KMS-11 (cell line): Measurements from ENCODE around the gene HRC.

Experiments
- H2AFZ ChIP-seq: fragments of 200-600 bp; sonication (generic); 2 replicates; pipeline ENCODE4 v1.6.1; 2016; ENCODE audit warnings: antibody characterized with exemption, mixed run types, low read depth
- H3K27ac ChIP-seq: fragments of 200-600 bp; sonication (generic); 2 replicates; pipeline ENCODE4 v1.6.1; 2016; ENCODE audit warnings: mild to moderate bottlenecking, mixed run types
- H3K27me3 ChIP-seq: fragments of 200-600 bp; sonication (generic); 2 replicates; pipeline ENCODE4 v1.6.1; 2017; ENCODE audit warnings: mild to moderate bottlenecking, low read depth, mixed run types, moderate library complexity; ENCODE audit not compliant: insufficient read depth
- H3K36me3 ChIP-seq: fragments of 200-600 bp; sonication (generic); 2 replicates; pipeline ENCODE4 v1.6.1; 2017; ENCODE audit warnings: mild to moderate bottlenecking, mixed run types; ENCODE audit not compliant: insufficient read depth
- H3K4me1 ChIP-seq: fragments of 200-600 bp; sonication (generic); 2 replicates; pipeline ENCODE4 v1.6.1; 2016; ENCODE audit warnings: mild to moderate bottlenecking, low read depth, mixed run types; ENCODE audit not compliant: poor library complexity, severe bottlenecking
- H3K4me2 ChIP-seq: fragments of 200-600 bp; sonication (generic); 2 replicates; pipeline ENCODE4 v1.7.0; 2016; ENCODE audit warnings: mild to moderate bottlenecking, mixed run types
- H3K4me3 ChIP-seq: fragments of 200-600 bp; sonication (generic); IDR thresholded peaks from 2 replicates; pipeline ENCODE4 v1.6.1; 2017; ENCODE audit warnings: low read depth, low read length, mixed read lengths; ENCODE audit not compliant: insufficient read depth
- H3K79me2 ChIP-seq: fragments of 200-600 bp; sonication (generic); 2 replicates; pipeline ENCODE4 v1.6.1; 2016; ENCODE audit warnings: low read depth, mixed run types; ENCODE audit not compliant: insufficient read depth
- H3K9ac ChIP-seq: fragments of 200-600 bp; sonication (generic); 2 replicates; pipeline ENCODE4 v1.6.1; 2016; ENCODE audit warnings: mild to moderate bottlenecking, mixed run types
- H4K20me1 ChIP-seq: fragments of 200-600 bp; sonication (generic); 2 replicates; pipeline ENCODE4 v1.6.1; 2016; ENCODE audit warnings: mild to moderate bottlenecking, mixed run types; ENCODE audit not compliant: insufficient read depth
- TF ChIP-seq, protein P1 (sequence below): fragments of 200-600 bp; sonication (generic); conservative IDR thresholded peaks from 2 replicates; pipeline ENCODE4 v1.6.1; 2017; ENCODE audit warnings: low read depth, mild to moderate bottlenecking, antibody characterized with exemption, low read length, moderate library complexity, mixed read lengths

Gene HRC

DNA sequence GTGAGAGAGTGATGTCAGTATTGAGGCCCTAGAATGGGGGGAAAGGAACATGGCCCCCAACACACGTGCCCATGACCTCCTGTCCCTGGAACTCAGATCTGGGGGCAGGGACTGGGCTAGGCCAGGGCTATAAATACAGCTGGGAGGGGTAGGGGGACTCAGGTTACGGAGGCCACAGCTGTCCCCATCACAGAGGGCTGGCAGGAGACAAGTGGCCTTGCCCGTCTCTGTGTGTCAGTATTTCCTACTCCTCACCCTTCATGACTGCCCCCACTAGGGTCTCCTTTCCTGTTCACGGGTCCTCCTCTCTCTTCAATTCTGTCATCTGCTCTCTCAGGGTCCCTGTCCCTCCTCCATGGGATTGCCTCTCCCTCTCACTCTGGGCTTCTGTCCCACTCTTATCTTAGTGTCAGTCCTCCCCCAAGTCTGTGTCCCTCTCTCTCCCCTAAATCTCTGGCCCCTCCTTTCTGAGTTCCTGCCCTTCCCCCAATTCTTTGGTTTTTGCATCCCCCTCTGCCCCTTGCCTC, 687 bp upstream of the HRC start:
- Histone ChIP-seq H3K4me1 (peaks cover 23% of the 10 kb centered on the region), H3K36me3 (no peaks in the 10 kb centered on the region), H3K27me3 (peaks cover 91% of the 10 kb centered on the region), H3K4me2 (no peak overlapping the region), H4K20me1 (no peaks in the 10 kb centered on the region), H3K4me3 (no peak overlapping the region), H3K27ac (no peak overlapping the region), H2AFZ (no peak overlapping the region), H3K9ac (no peak overlapping the region), H3K79me2 (no peaks in the 10 kb centered on the region)
- TF ChIP-seq, protein P1, sequence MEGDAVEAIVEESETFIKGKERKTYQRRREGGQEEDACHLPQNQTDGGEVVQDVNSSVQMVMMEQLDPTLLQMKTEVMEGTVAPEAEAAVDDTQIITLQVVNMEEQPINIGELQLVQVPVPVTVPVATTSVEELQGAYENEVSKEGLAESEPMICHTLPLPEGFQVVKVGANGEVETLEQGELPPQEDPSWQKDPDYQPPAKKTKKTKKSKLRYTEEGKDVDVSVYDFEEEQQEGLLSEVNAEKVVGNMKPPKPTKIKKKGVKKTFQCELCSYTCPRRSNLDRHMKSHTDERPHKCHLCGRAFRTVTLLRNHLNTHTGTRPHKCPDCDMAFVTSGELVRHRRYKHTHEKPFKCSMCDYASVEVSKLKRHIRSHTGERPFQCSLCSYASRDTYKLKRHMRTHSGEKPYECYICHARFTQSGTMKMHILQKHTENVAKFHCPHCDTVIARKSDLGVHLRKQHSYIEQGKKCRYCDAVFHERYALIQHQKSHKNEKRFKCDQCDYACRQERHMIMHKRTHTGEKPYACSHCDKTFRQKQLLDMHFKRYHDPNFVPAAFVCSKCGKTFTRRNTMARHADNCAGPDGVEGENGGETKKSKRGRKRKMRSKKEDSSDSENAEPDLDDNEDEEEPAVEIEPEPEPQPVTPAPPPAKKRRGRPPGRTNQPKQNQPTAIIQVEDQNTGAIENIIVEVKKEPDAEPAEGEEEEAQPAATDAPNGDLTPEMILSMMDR: no peak

DNA sequence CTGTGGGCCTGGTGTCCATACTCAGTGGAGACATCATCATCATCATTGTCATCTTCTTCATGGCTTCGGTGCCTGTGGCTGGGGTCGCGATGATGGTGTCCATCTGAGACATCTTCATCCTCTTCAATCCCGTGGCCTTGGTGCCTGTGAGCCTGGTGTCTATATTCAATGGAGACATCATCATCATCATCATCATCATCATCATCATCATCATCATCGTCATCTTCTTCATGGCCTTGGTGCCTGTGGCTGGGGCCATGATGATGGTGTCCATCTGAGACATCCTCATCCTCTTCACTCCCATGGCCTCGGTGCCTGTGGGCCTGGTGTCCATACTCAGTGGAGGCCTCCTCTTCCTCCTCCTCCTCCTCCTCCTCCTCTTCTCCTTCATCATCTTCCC, 917 bp downstream of the HRC start:
- TF ChIP-seq, protein P1: no peak
- Histone ChIP-seq H3K4me2 (no peak overlapping the region), H3K79me2 (no peaks in the 10 kb centered on the region), H3K9ac (no peak overlapping the region), H2AFZ (no peak overlapping the region), H3K36me3 (no peaks in the 10 kb centered on the region), H3K27ac (no peak overlapping the region), H3K4me1 (peaks cover 27% of the 10 kb centered on the region), H4K20me1 (no peaks in the 10 kb centered on the region), H3K4me3 (no peak overlapping the region), H3K27me3 (peaks cover 81% of the 10 kb centered on the region)

DNA sequence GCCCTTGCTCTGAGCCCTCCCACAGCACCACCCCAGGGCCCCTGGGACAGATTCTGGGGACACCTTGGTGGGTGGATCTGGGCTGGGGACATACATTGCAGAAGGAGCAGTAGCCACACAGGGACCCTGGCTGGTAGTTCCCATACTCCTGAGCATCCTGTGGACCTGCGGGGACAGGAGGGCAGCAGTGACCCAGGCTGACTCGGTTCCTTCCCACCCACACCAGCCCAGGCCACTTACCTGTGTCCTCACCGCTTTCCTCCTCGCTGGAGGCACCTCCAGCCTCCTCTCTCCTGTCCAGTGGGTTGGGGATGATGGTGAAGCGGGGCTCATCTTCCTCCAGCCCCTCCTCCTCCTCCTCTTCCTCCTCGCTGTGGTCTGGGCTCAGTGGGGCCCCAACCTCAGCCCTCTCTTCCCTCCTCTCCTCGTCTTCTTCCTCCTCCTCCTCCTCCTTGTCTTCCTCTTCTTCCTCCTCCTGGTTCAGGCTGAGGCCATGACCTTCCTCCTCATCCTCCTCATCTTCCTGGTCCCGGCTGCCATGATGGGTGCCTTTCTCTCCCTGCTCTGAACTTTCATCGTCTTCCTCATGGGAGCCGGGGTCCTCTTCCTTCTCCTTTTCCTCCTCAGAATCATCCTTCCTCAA, 1.9 kb downstream of the HRC start:
- Histone ChIP-seq H3K4me1 (peaks cover 32% of the 10 kb centered on the region), H3K27ac (no peak overlapping the region), H3K4me2 (no peak overlapping the region), H3K36me3 (no peaks in the 10 kb centered on the region), H4K20me1 (no peaks in the 10 kb centered on the region), H3K27me3 (peaks cover 76% of the 10 kb centered on the region), H2AFZ (no peak overlapping the region), H3K9ac (no peak overlapping the region), H3K4me3 (no peak overlapping the region), H3K79me2 (no peaks in the 10 kb centered on the region)
- TF ChIP-seq, protein P1: no peak

DNA sequence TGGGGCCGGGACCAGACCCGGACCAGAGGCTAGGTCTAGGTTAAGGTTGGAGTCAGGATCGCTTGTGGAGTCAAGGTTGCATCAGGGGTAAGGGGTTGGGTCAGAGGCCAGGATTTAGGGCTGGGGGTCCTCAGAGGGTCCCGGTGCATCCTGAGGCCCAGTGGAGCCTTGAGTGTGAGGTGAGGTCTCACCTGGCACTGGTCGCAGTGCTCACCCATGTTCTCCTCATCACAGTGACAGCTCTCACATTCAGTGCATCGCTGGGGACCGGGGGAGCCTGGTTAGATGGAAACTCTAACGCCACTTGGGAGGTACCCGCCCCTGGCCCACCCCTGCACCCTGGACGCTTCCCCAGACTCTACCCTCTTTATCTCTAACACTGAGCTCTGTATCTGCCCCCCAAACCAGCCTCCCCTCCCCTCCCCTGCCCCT, 3.1 kb downstream of the HRC start:
- Histone ChIP-seq H3K4me1 (peaks cover 21% of the 10 kb centered on the region), H3K4me2 (peak overlapping the region; percentile 100), H3K36me3 (no peaks in the 10 kb centered on the region), H4K20me1 (no peaks in the 10 kb centered on the region), H3K9ac (no peak overlapping the region), H3K27ac (no peak overlapping the region), H3K79me2 (no peaks in the 10 kb centered on the region), H3K27me3 (peaks cover 74% of the 10 kb centered on the region), H2AFZ (0 out of 2 replicates have a peak overlapping the region, but pooled peaks have one; percentile 23), H3K4me3 (no peak overlapping the region)
- TF ChIP-seq, protein P1: no peak
